Loucy (cell line): ENCODE data around the gene FAM234A.

ENCODE experiments used
- H2AFZ ChIP-seq: fragments of 200-600 bp; sonication (generic); 2 replicates; pipeline ENCODE4 v1.6.0; 2016; ENCODE audit warnings: antibody characterized with exemption, mild to moderate bottlenecking, low read length, moderate library complexity
- H3F3A ChIP-seq: fragments of 200-600 bp; 2 replicates; pipeline ENCODE4 v1.6.0; 2016; ENCODE audit warnings: antibody characterized with exemption, low read depth, mild to moderate bottlenecking
- H3K27me3 ChIP-seq: fragments of 200-600 bp; sonication (generic); 2 replicates; pipeline ENCODE4 v1.6.1; 2014; ENCODE audit warnings: low read length, mild to moderate bottlenecking; ENCODE audit not compliant: insufficient read depth, poor library complexity, severe bottlenecking
- H3K36me3 ChIP-seq: fragments of 200-600 bp; sonication (generic); 2 replicates; pipeline ENCODE4 v1.6.1; 2016; ENCODE audit warnings: low read length; ENCODE audit not compliant: insufficient read depth
- H3K4me1 ChIP-seq: fragments of 200-600 bp; sonication (generic); 2 replicates; pipeline ENCODE4 v1.5.1; 2014; ENCODE audit warnings: low read length, mild to moderate bottlenecking; ENCODE audit not compliant: insufficient read depth, poor library complexity, severe bottlenecking
- H3K4me2 ChIP-seq: fragments of 200-600 bp; sonication (generic); 2 replicates; pipeline ENCODE4 v1.6.0; 2014; ENCODE audit warnings: antibody characterized with exemption, low read length, low read depth, mild to moderate bottlenecking; ENCODE audit not compliant: poor library complexity, severe bottlenecking
- H3K4me3 ChIP-seq: fragments of 200-600 bp; sonication (generic); 2 replicates; pipeline ENCODE4 v1.5.1; 2014; ENCODE audit warnings: low read length, mild to moderate bottlenecking, mixed read lengths; ENCODE audit not compliant: poor library complexity, severe bottlenecking
- H3K79me2 ChIP-seq: fragments of 200-600 bp; sonication (generic); 2 replicates; pipeline ENCODE4 v1.6.1; 2014; ENCODE audit warnings: low read length; ENCODE audit not compliant: insufficient read depth
- H3K9ac ChIP-seq: fragments of 200-600 bp; sonication (generic); 2 replicates; pipeline ENCODE4 v1.6.0; 2014; ENCODE audit warnings: mild to moderate bottlenecking, low read depth, low read length, moderate library complexity; ENCODE audit not compliant: poor library complexity, severe bottlenecking
- H3K9me2 ChIP-seq: fragments of 200-600 bp; sonication (generic); replicated peaks from 2 replicates; pipeline ENCODE4 v1.6.1; 2016; ENCODE audit warnings: low read depth, low read length, mixed read lengths
- H3K9me3 ChIP-seq: fragments of 200-600 bp; sonication (generic); 2 replicates; pipeline ENCODE4 v1.6.1; 2014; ENCODE audit warnings: mild to moderate bottlenecking, antibody characterized with exemption, low read length, low read depth; ENCODE audit not compliant: insufficient read depth
- H4K20me1 ChIP-seq: fragments of 200-600 bp; sonication (generic); 2 replicates; pipeline ENCODE4 v1.6.0; 2014; ENCODE audit warnings: antibody characterized with exemption, low read length, mild to moderate bottlenecking; ENCODE audit not compliant: insufficient read depth, poor library complexity, severe bottlenecking
- EZH2phosphoT487 ChIP-seq: fragments of 200-600 bp; IDR thresholded peaks from 2 replicates; pipeline ENCODE4 v1.6.1; 2018; ENCODE audit warnings: antibody characterized with exemption, mild to moderate bottlenecking, moderate library complexity, borderline replicate concordance
- TF ChIP-seq, protein P1 (sequence below): fragments of 200-600 bp; sonication (generic); conservative IDR thresholded peaks from 2 replicates; pipeline ENCODE4 v1.5.1; 2014; ENCODE audit warnings: mild to moderate bottlenecking, antibody characterized with exemption, low read length

Gene FAM234A

DNA sequence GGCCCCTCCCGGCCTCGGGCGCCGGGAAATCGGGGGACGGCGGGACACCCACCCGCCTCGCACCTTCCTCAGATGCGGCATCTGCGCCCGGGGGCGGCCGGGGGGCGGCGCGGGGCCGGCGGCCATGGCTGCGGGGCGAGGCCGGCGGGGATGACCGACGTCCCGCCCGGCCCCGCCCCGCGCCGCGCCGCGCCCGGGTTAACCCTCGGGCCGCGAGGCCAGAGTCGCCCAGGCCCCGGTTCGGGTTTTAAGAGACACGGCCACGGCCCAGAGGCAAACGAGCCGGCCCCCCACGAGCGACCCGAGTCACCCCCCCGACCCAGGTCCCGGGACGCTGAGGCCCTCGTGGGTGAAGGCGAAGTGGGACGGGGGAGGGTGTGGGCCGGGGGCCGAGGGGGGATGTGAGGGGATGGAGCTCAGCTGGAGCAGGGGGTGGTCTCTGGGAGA lies 41.2 kb downstream of the FAM234A start, which contains the start of gene RGS11:
Gene RGS11, minus strand, starts transcription at position 159 of the 447 bp plus-strand sequence. Its CDS starts 33 bp downstream, at position 126.
- H3K79me2 ChIP-seq, result no peaks in the 10 kb centered on the region
- H2AFZ ChIP-seq, result no peak within 1 kb of the TSS
- no peaks in the 10 kb centered on the region for H3K27me3 ChIP-seq
- no peak within 1 kb of the TSS for H3K9ac ChIP-seq
- no peaks in the 10 kb centered on the region for H3K9me2 ChIP-seq
- no peak within 1 kb of the TSS for H3K4me2 ChIP-seq
- H3K36me3 ChIP-seq, result no peaks in the 10 kb centered on the region
- peaks cover 8% of the 10 kb centered on the region for H3K4me1 ChIP-seq
- no peaks in the 10 kb centered on the region for H3K9me3 ChIP-seq
- no peak within 1 kb of the TSS for H3K4me3 ChIP-seq
- H3F3A ChIP-seq, result no peaks in the 10 kb centered on the region; the same call in 1 of the 2 replicates
- no peak for TF ChIP-seq EZH2phosphoT487
- TF ChIP-seq, protein P1, sequence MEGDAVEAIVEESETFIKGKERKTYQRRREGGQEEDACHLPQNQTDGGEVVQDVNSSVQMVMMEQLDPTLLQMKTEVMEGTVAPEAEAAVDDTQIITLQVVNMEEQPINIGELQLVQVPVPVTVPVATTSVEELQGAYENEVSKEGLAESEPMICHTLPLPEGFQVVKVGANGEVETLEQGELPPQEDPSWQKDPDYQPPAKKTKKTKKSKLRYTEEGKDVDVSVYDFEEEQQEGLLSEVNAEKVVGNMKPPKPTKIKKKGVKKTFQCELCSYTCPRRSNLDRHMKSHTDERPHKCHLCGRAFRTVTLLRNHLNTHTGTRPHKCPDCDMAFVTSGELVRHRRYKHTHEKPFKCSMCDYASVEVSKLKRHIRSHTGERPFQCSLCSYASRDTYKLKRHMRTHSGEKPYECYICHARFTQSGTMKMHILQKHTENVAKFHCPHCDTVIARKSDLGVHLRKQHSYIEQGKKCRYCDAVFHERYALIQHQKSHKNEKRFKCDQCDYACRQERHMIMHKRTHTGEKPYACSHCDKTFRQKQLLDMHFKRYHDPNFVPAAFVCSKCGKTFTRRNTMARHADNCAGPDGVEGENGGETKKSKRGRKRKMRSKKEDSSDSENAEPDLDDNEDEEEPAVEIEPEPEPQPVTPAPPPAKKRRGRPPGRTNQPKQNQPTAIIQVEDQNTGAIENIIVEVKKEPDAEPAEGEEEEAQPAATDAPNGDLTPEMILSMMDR, result no peak
- no peaks in the 10 kb centered on the region for H4K20me1 ChIP-seq

DNA sequence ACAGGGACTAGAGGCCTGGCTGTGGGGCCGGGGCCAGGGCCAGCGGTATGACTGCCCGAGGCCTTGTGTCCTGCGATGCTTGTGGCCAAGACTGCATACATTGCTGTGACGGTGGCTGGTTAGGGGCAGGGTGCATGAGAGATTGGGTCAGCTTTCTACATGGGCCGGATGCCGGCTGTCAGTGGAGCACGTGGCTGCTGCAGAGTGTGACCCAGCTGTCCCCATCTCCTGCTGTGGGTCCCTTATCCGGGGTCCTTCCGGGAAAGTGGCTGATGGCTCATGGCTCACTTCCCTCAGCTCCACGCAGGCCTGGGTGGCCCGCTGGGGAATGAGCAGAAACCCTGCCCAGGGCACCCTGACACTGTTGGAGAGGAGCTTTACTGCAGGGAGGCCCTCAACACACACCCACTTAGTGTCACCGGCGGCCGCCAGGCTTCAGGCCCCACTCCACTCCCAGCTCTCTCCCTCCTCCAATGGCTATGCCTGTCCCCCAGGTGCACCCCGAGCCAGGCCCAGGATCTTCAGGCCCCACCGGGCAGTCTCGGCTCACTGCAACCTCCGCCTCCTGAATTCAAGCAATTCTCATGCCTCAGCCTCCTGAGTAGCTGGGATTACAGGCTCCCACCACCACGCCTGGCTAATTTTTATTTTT lies 41.9 kb downstream of the FAM234A start:
- H3K9me2 ChIP-seq, result no peaks in the 10 kb centered on the region
- H3K4me1 ChIP-seq, result peaks cover 8% of the 10 kb centered on the region
- H3K4me2 ChIP-seq, result no peak overlapping the region
- H3K9ac ChIP-seq, result no peak overlapping the region
- H4K20me1 ChIP-seq, result no peaks in the 10 kb centered on the region
- no peaks in the 10 kb centered on the region for H3K9me3 ChIP-seq
- no peaks in the 10 kb centered on the region for H3K79me2 ChIP-seq
- H3K27me3 ChIP-seq, result no peaks in the 10 kb centered on the region
- H3K4me3 ChIP-seq, result no peak overlapping the region
- H3F3A ChIP-seq, result no peaks in the 10 kb centered on the region; the same call in 1 of the 2 replicates
- H2AFZ ChIP-seq, result no peak overlapping the region
- no peaks in the 10 kb centered on the region for H3K36me3 ChIP-seq
- no peak for TF ChIP-seq EZH2phosphoT487
- TF ChIP-seq, protein P1, result no peak

DNA sequence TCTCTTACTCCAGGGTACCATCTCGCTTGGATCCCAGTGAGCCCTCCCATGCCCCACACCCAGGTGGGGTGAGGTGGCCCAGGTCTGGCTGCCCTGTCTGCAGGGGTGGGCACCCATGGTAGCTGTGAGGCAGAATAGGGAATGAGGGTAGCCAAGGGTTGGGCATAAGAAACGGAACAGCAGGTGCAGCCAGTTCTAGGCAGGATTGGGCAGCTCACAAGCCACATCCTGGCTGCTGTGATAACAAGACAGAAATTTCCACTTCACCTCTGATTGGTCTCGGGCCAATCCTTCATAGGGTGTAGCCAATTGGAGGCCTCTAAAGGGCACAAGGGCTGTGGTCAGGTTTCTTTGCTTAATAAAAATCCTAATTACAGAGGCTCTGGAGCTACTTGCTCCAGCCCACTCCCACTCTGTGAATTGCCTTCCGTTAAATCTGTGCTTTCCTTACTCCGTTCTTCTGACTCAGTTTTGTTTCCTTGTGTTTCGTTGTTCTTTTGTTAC lies 44.3 kb downstream of the FAM234A start:
- Histone ChIP-seq H3K79me2 (no peaks in the 10 kb centered on the region), H3K4me1 (peaks cover 8% of the 10 kb centered on the region), H2AFZ (no peak overlapping the region), H3F3A (no peaks in the 10 kb centered on the region; the same call in 1 of the 2 replicates), H3K9ac (peak overlapping the region; percentile 58), H4K20me1 (no peaks in the 10 kb centered on the region), H3K36me3 (no peaks in the 10 kb centered on the region), H3K9me2 (no peaks in the 10 kb centered on the region), H3K9me3 (no peaks in the 10 kb centered on the region), H3K4me2 (peak overlapping the region; percentile 73), H3K4me3 (peak overlapping the region; percentile 43), H3K27me3 (no peaks in the 10 kb centered on the region)
- TF ChIP-seq, protein P1, result no peak
- no peak for TF ChIP-seq EZH2phosphoT487
